WTC11 (cell line): ENCODE data around the gene AGAP3.

ENCODE experiments used
- ATF1 ChIP-seq: sonication (generic); formaldehyde crosslinking; IDR thresholded peaks from 2 replicates; pipeline ENCODE4 v1.8.1; 2023; ENCODE audit warnings: mild to moderate bottlenecking, moderate library complexity, missing genetic modification reagents
- ATF2 ChIP-seq: sonication (generic); formaldehyde crosslinking; IDR thresholded peaks from 2 replicates; pipeline ENCODE4 v1.8.1; 2022; ENCODE audit warnings: low read depth, missing genetic modification reagents, borderline replicate concordance
- ETV6 ChIP-seq: sonication (generic); formaldehyde crosslinking; IDR thresholded peaks from 2 replicates; pipeline ENCODE4 v1.8.1; 2022; ENCODE audit warnings: mild to moderate bottlenecking, missing genetic modification reagents
- KAT7 ChIP-seq: sonication (generic); formaldehyde crosslinking; IDR thresholded peaks from 2 replicates; pipeline ENCODE4 v1.8.1; 2023; ENCODE audit warnings: missing genetic modification reagents, mild to moderate bottlenecking, borderline replicate concordance
- MYBL2 ChIP-seq: sonication (generic); formaldehyde crosslinking; IDR thresholded peaks from 2 replicates; pipeline ENCODE4 v1.8.1; 2023; ENCODE audit warnings: mild to moderate bottlenecking, moderate library complexity, missing genetic modification reagents
- TEAD4 ChIP-seq: sonication (generic); formaldehyde crosslinking; IDR thresholded peaks from 2 replicates; pipeline ENCODE4 v1.8.0; 2022; ENCODE audit warnings: mild to moderate bottlenecking, missing genetic modification reagents
- TF ChIP-seq, protein P1 (sequence below): fragments of 200-600 bp; IDR thresholded peaks from 2 replicates; pipeline ENCODE4 v1.8.0; 2022; ENCODE audit warnings: antibody characterized with exemption

DNA sequence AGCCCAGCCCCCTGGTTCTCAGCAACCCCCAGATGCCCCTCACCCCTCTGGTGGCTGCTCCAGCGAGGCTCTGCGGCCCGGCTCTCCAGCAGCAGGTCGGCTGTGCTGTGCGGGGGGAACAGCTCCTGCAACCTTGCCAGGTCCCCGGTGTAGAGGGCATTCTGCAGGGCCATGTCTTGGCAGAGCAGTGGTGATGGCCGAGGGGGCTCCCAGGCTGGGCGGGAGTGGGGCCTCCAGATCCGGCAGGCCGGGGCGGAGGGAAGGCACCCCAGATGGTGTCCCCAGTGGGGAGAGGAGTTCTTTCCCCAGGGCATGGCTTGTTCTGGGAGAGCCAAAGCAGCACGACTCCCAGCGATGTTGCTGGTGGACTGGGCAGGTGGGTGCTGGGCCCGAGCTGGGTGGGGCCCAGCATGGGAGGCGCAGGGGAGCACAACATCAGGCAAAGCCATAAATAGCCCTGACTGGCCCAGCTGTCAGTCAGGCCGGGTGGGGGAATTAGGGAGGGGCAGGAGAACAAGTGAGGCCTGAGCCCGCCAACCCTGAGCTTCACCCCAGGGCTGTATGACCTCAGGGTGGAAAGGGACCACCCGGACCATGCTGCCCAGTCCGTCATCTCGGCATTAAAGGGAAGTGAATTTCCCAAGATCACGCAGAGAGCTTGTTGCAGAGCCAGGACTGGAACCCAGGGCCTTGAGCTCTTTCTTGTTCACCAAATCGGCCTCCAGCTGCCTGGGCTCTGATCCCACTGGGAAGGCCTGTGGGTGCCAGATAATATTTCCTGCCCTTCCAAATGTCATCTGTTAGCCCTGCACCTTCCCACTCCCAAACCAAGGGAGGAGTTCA is 101.4 kb downstream of the AGAP3 start:
- TF ChIP-seq TEAD4 (CRISPR knock-in tag) (no peak), KAT7 (CRISPR knock-in tag) (no peak), ETV6 (CRISPR knock-in tag) (no peak), MYBL2 (CRISPR knock-in tag) (no peak), ATF1 (CRISPR knock-in tag) (no peak), ATF2 (no peak)
- TF ChIP-seq, protein P1, sequence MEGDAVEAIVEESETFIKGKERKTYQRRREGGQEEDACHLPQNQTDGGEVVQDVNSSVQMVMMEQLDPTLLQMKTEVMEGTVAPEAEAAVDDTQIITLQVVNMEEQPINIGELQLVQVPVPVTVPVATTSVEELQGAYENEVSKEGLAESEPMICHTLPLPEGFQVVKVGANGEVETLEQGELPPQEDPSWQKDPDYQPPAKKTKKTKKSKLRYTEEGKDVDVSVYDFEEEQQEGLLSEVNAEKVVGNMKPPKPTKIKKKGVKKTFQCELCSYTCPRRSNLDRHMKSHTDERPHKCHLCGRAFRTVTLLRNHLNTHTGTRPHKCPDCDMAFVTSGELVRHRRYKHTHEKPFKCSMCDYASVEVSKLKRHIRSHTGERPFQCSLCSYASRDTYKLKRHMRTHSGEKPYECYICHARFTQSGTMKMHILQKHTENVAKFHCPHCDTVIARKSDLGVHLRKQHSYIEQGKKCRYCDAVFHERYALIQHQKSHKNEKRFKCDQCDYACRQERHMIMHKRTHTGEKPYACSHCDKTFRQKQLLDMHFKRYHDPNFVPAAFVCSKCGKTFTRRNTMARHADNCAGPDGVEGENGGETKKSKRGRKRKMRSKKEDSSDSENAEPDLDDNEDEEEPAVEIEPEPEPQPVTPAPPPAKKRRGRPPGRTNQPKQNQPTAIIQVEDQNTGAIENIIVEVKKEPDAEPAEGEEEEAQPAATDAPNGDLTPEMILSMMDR = no peak
